HG03095 (cell line): ENCODE data around the gene HACE1.
"Not testable (repeated sequence)": the region's sequence is repeated elsewhere in the genome, so short reads cannot be mapped to it uniquely, and the experiment has no call there.

Experiments
- ATAC-seq: cut with Tn5 transposase; IDR thresholded peaks from one replicate; pipeline ENCODE4 v1.9.1; 2021; ENCODE audit warnings: moderate library complexity; ENCODE audit not compliant: unreplicated experiment

HACE1 gene

DNA sequence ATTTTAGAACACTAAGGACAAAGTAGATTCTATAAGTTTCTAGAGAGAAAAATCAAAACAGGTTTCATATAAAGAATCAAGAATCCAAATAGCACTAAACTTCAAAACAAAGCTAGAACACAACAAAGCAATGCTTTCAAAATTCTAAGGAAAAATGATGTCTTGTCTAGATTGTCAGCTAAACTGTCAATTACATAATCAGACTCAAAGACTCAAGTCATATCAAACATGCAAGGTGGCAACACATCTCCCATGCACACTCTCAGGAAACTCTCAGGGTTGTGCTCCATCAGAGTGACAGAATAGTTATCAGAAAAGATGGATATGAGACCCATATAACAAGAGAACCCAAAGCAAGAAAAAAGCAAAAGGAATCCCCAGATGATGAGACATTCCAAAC lies 23.9 kb downstream of the HACE1 start:
- ATAC-seq, result no peak

DNA sequence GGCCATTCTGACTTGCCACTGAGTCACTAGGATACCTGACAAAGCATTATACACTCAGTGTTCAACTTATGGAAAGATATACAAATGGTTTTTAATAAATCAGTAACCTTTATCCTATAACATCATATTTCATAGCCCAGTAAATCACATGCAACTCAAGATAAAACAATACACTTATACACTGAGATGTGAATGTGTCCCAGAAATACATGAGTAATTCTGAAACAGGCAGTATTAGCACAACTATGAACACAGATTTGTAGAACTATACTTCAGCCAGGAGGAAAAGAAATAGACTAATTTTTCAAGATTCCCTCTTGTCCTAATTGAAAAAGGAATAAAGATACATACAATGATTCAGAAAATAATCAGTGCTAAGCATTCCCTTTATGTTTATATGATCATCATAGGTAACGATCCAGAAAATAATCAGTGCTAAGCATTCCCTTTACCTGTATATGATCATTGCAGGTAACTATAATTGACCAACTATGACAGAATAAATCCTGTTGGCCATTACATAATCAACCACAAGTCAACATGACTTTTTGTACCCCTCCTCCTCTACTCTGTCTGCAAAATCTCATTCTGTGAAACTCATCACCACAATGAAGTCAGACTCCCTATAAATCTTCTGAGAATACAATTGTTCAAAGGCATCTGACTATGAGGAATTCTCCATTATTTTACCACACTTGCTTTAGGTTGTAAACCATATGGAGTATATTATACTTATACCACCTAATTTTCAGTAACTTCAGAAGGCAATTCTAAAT lies 30.3 kb downstream of the HACE1 start:
- ATAC-seq, result no peak

- no peak for ATAC-seq
Observed at GRCh38 chr6:104828478-104828877, 31.2 kb downstream of the HACE1 start.

- not testable (repeated sequence) for ATAC-seq
Observed at GRCh38 chr6:104820820-104821219, 38.9 kb downstream of the HACE1 start.

DNA sequence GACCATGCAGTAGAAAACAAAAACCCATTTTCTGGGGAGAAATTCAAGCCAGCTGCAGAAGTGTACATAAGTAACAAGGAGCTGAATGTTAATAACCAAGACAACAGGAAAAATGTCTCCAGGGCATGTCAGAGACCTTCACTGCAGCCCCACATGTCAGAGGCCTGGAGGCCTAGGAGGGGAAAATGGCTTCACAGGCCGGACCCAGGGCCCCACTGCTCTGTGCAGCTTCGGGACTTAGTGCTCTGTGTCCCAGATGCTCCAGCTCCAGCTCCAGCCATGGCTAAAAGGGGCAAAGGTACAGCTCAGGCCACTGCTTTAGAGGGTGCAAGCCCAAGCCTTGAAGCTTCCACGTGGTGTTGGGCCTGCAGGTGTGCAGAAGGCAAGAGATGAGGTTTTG lies 43.6 kb downstream of the HACE1 start:
- no peak for ATAC-seq

DNA sequence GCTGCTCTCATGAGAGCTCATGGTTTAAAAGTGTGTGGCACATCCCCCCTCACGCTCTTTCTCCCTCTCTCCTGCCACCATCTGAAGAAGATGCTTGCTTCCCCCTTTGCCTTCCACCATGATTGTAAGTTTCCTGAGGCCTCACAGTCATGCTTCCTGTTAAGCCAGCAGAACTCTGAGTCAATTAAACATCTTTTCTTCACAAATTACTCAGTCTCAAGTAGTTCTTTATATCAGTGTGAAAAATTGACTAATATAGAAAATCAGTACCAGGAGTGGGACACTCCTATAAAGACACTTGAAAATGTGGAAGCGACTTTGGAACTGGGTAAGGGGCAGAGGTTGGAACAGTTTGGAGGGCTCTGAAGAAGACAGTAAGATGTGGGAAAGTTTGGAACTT lies 45.0 kb downstream of the HACE1 start:
- no peak for ATAC-seq

- no peak for ATAC-seq
Observed at GRCh38 chr6:104813552-104813951, 46.2 kb downstream of the HACE1 start.

- ATAC-seq, result no peak
Observed at GRCh38 chr6:104809116-104809515, 50.6 kb downstream of the HACE1 start.

GRCh38 chr6:104805335-104805734 lies 54.4 kb downstream of the HACE1 start:
- ATAC-seq, result not testable (repeated sequence)

DNA sequence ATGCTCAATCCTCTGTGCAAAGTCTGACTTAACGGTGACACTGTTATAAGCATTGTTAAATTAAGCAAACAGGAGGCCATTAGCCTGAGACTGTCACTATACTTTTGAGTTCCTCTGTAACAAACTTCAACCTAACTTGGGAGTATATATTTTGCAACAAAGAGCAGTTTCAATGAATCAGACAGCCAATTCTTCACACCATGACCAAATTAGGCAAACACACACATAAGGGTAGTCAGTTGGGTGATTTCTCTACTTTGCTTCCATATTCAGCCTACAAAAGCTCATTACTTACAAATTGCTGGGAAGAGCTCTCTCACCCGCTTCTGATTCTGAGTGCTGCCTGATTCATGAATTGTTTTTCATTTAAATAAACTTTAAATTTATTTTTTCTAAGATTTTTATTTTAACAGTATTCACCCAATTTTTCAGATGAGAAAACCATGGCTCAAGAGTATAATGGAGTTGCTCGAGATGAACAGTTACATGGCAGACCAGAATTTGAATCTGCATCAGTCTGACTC lies 60.5 kb downstream of the HACE1 start:
- ATAC-seq, result no peak

DNA sequence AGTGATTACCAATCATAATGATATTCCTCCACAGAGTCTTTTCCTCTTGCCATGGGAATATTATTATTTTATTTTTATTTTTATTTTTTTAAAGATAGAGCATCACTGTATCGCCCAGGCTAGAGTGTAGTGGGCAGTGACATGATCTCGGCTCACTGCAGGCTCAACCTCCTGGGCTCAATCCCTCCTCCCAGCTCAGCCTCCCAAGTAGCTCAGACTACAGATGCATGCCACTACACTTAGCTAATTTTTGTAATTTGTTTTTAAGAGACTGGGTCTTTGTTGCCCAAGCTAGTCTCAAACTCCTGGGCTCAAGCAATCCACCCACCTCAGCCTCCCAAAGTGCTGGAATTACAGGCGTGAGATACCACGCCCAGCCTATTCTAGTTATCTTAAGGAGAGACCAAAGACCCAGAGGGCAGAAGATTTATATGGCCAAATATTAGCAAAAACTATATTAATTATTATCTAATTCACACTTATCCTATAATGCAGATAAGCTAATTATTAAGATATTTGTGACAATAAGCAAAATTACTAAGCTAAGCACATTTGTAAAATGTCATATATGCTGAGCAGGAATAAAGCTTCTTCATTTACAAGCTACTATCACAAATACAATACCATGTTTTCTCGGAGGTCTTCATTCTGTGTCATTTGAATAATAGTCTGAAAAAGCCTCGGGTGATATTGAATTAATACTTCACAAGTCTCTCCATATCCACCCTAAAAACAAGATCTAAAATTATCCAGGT lies 63.5 kb downstream of the HACE1 start:
- ATAC-seq, result no peak

GRCh38 chr6:104795363-104795762 lies 64.4 kb downstream of the HACE1 start:
- no peak for ATAC-seq

DNA sequence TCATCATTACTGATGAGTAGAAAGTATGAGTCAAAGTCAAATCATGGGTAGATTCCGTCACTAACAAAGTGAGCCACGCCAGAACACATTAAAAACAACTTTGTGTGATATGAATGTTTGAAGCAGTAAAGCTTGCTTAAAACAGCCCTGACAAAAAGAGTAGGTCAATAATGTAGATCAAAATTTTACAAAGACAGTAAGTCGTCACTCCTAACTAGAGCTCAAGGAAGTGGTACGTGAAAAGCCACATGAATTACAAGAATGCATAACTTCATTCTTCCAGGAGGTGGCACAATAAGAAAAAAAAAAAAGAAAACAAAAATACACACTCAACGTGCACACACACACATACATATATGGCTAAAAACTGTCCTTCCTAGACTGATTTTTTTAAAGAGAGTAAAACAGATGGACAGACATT lies 69.9 kb downstream of the HACE1 start:
- peak; percentile 93 for ATAC-seq

DNA sequence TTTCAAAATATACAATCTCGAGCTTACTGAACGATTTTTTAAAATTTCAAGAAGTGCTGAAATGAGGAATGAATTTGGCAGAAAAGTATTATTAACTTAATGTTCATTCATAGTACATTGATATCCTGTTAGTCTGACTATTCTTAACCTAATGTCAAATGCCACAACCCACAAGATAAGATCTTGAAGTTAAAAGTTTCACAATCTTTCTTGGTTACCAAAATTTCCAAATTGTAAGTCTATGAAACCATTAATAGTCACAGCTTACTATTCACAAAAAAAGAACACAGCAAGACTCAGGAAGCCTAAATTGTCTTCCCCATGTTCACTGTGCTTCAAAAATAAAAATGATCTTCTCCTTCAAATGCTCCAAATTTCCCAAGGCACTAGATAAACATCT lies 71.3 kb downstream of the HACE1 start:
- ATAC-seq, result no peak

DNA sequence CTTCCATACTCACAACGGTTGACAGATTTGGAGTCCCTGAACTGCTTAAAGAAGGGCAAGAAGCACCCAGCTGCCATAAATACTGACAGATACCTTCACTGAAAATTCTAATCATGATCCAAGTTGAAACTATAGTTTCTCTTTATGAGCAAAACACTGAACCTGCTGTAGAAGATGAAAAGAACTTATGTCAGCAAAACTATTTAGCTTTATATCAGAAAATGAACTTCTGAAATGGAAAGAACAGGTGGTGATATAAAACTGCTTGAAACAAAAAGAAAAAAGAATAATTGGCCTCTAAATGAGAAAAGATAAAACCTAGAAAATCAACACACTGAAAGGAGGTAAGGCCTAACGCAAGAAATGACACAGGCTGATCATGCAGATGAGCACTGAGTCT lies 72.4 kb downstream of the HACE1 start:
- no peak for ATAC-seq

- ATAC-seq, result no peak
Observed at GRCh38 chr6:104784884-104785283, 74.8 kb downstream of the HACE1 start.

DNA sequence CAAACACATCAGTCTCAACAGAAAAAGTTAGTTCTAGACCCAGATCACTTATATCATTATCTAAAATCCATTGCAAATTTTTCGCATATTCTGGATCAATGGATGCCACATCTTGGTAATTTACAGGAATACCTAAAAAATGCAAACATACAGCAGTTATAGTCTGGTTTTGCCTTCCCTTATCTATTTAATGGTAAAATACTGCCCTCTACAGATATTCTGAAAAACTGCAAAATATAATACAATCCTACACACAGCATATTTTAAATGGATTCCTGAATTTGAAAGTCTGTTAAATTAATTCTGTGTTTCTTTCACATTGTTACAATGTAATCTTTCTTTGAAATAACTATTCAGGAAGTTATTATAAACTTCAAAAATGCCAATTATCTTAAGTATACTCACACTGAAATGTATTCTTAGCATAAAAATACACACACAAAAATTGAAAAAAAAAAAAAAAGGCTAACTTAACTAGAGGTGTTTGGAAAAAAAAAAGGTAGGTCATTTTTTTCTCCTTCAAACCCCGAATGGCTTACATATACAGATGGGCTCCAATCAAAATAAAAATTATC lies 88.4 kb downstream of the HACE1 start:
- no peak for ATAC-seq

- ATAC-seq, result no peak
Observed at GRCh38 chr6:104768906-104769305, 90.8 kb downstream of the HACE1 start.

GRCh38 chr6:104766595-104766994 lies 93.1 kb downstream of the HACE1 start:
- ATAC-seq, result no peak

GRCh38 chr6:104754788-104755409 lies 104.8 kb downstream of the HACE1 start:
- ATAC-seq, result no peak

DNA sequence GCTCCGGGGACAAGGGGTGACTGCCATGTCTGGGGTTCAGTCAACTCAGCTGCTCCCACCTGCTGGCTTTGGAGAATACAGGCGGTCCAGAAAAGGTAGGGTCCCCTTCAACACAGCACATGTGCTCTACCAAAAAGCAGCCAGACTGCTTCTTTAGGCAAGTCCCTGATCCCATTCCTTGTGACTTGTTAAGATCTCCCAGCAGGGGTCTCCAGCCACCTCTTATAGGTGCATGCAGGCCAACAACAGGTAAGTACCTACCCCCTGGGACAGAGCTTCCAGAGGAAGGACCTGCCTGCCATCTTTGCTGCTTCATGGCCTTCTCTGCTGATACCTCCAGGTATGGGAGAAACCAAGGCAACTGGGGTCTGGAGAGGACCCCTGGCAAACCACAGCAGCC lies 106.5 kb downstream of the HACE1 start:
- ATAC-seq, result no peak
